MG63 (cell line): ENCODE data around the gene RPS28. TPM values are rescaled to one million over a fixed set of nuclear protein-coding genes. Genes with fewer than 3 reads are reported as not detected.
A peak's percentile ranks its signal among the peaks of the same experiment; 100 is the strongest.
"Not testable (repeated sequence)": the region's sequence is repeated elsewhere in the genome, so short reads cannot be mapped to it uniquely, and the experiment has no call there.

Experiments used
- DNase-seq: peaks from one replicate; pipeline ENCODE4 v3.0.0-alpha.2; 2020
- H3K27me3 ChIP-seq: fragments of 250-450 bp; sonication (Bioruptor Pico); 2 replicates; pipeline ENCODE4 v1.5.1; 2020; ENCODE audit warnings: mild to moderate bottlenecking, moderate library complexity
- H3K36me3 ChIP-seq: fragments of 250-450 bp; sonication (Bioruptor Pico); 2 replicates; pipeline ENCODE4 v1.5.1; 2020; ENCODE audit warnings: mild to moderate bottlenecking, moderate library complexity
- H3K4me3 ChIP-seq: fragments of 250-450 bp; sonication (Bioruptor Pico); 2 replicates; pipeline ENCODE4 v1.5.1; 2020; ENCODE audit warnings: mild to moderate bottlenecking, moderate library complexity
- H3K9me3 ChIP-seq: fragments of 250-450 bp; sonication (Bioruptor Pico); 2 replicates; pipeline ENCODE4 v1.5.1; 2020; ENCODE audit warnings: mild to moderate bottlenecking, moderate library complexity
- total RNA-seq: library from RNA; depleted of rRNA; stranded (reverse); fragments of >200 nt; shearing (Covaris generic); gene quantifications from 2 replicates; pipeline ENCODE4 v1.2.3, GENCODE V29; 2014; ENCODE audit warnings: low replicate concordance; rRNA removed

Gene RPS28
- total RNA-seq: 1,599 and 3,607 TPM in 2 replicates

- Histone ChIP-seq H3K4me3 (peak within 1 kb of the TSS; percentile 93), H3K36me3 (peaks cover 52% of the 10 kb centered on the region), H3K27me3 (no peaks in the 10 kb centered on the region), H3K9me3 (0 out of 2 replicates have a peak, but pooled peaks cover 2% of the 10 kb centered on the region)
- peak; percentile 96 for DNase-seq
Measured at GRCh38 chr19:8321067-8321985, at the start of gene RPS28, which contains the start of gene NDUFA7. Gene RPS28 (plus strand): TSS chr19:8321496. CDS start chr19:8321531, 35 bp downstream. Gene NDUFA7 (minus strand): TSS chr19:8321375. CDS start chr19:8321358, 17 bp downstream.

GRCh38 chr19:8276508-8276907 lies 44.8 kb upstream of the RPS28 start:
- not testable (repeated sequence) for DNase-seq, H3K27me3 ChIP-seq, H3K36me3 ChIP-seq, H3K9me3 ChIP-seq, H3K4me3 ChIP-seq

- H3K36me3 ChIP-seq, H3K9me3 ChIP-seq, DNase-seq, H3K4me3 ChIP-seq, H3K27me3 ChIP-seq: not testable (repeated sequence)
Measured at GRCh38 chr19:8291337-8291736, 30.0 kb upstream of the RPS28 start.

- H3K27me3 ChIP-seq: no peaks in the 10 kb centered on the region
- peaks cover 28% of the 10 kb centered on the region for H3K36me3 ChIP-seq
- no peak overlapping the region for H3K4me3 ChIP-seq
- DNase-seq: no peak
- no peaks in the 10 kb centered on the region for H3K9me3 ChIP-seq
Measured at GRCh38 chr19:8302357-8302691, 19.0 kb upstream of the RPS28 start.

- H3K36me3 ChIP-seq: peaks cover 32% of the 10 kb centered on the region
- H3K9me3 ChIP-seq: no peaks in the 10 kb centered on the region
- H3K27me3 ChIP-seq: no peaks in the 10 kb centered on the region
- DNase-seq: no peak
- no peak overlapping the region for H3K4me3 ChIP-seq
Measured at GRCh38 chr19:8302734-8303133, 18.6 kb upstream of the RPS28 start.

- peak; percentile 41 for DNase-seq
Measured at GRCh38 chr19:8304841-8305621, 16.3 kb upstream of the RPS28 start.

GRCh38 chr19:8305798-8306197 lies 15.5 kb upstream of the RPS28 start:
- no peaks in the 10 kb centered on the region for H3K9me3 ChIP-seq
- no peak for DNase-seq
- H3K4me3 ChIP-seq: no peak overlapping the region
- peaks cover 60% of the 10 kb centered on the region for H3K36me3 ChIP-seq
- H3K27me3 ChIP-seq: no peaks in the 10 kb centered on the region

More at GRCh38 chr19:8304841-8305621, 16.3 kb upstream of the RPS28 start:
- Histone ChIP-seq H3K9me3 (no peaks in the 10 kb centered on the region), H3K36me3 (peaks cover 53% of the 10 kb centered on the region), H3K4me3 (no peak overlapping the region), H3K27me3 (no peaks in the 10 kb centered on the region)

- H3K36me3 ChIP-seq: peaks cover 67% of the 10 kb centered on the region
- H3K4me3 ChIP-seq: no peak overlapping the region
- no peaks in the 10 kb centered on the region for H3K27me3 ChIP-seq
- H3K9me3 ChIP-seq: no peaks in the 10 kb centered on the region
- DNase-seq: no peak
Measured at GRCh38 chr19:8306235-8307054, 14.9 kb upstream of the RPS28 start.

- DNase-seq: no peak
Measured at GRCh38 chr19:8307400-8307964, 13.8 kb upstream of the RPS28 start.

GRCh38 chr19:8307965-8308866 lies 13.1 kb upstream of the RPS28 start, which contains the start of gene CD320:
Gene CD320 (minus strand): TSS chr19:8308358. CDS start chr19:8308290, 68 bp downstream.
- DNase-seq: peak; percentile 86
- H3K36me3 ChIP-seq: peaks cover 82% of the 10 kb centered on the region

More at GRCh38 chr19:8307400-8307964, 13.8 kb upstream of the RPS28 start:
- Histone ChIP-seq H3K36me3 (peaks cover 77% of the 10 kb centered on the region), H3K27me3 (no peaks in the 10 kb centered on the region), H3K4me3 (peak overlapping the region; percentile 58), H3K9me3 (no peaks in the 10 kb centered on the region)

GRCh38 chr19:8308891-8309291 lies 12.4 kb upstream of the RPS28 start:
- Histone ChIP-seq H3K36me3 (peaks cover 82% of the 10 kb centered on the region), H3K4me3 (peak overlapping the region; percentile 58; the same call in 1 of the 2 replicates), H3K9me3 (no peaks in the 10 kb centered on the region), H3K27me3 (no peaks in the 10 kb centered on the region)
- DNase-seq: no peak

More at GRCh38 chr19:8307965-8308866, 13.1 kb upstream of the RPS28 start, which contains the start of gene CD320:
- Histone ChIP-seq H3K4me3 (peak within 1 kb of the TSS; percentile 58), H3K9me3 (no peaks in the 10 kb centered on the region), H3K27me3 (no peaks in the 10 kb centered on the region)

GRCh38 chr19:8310342-8311055 lies 10.8 kb upstream of the RPS28 start:
- DNase-seq: no peak
- Histone ChIP-seq H3K36me3 (peaks cover 83% of the 10 kb centered on the region), H3K27me3 (no peaks in the 10 kb centered on the region), H3K9me3 (no peaks in the 10 kb centered on the region), H3K4me3 (no peak overlapping the region)

- peaks cover 88% of the 10 kb centered on the region for H3K36me3 ChIP-seq
- no peak for DNase-seq
- H3K4me3 ChIP-seq: no peak overlapping the region
- no peaks in the 10 kb centered on the region for H3K9me3 ChIP-seq
- no peaks in the 10 kb centered on the region for H3K27me3 ChIP-seq
Measured at GRCh38 chr19:8311461-8312260, 9.6 kb upstream of the RPS28 start.
